ENCODE results near the gene C19orf12. TPM values are rescaled to one million over a fixed set of nuclear protein-coding genes. Genes with fewer than 3 reads are reported as not detected.
"Not testable (repeated sequence)": the region's sequence is repeated elsewhere in the genome, so short reads cannot be mapped to it uniquely, and the experiment has no call there.

Gene C19orf12
- total RNA-seq, 1 experiment from 2014 or later: 10.0 TPM

- ChIA-PET CTCF (interaction anchor here (0.5 to 2.3 kb wide), 3 partner anchors 9 to 57 kb away, joined by 3 to 6 read pairs (median 3); no protein-coding TSS in a partner anchor), RAD21 (ENCODE audit: low non-redundant PET in 1 of 2, low total read pairs in 2 of 2, uncharacterized antibody in 2 of 2, unreplicated experiment in 2 of 2) (no interaction called here), POLR2A (no interaction called here)
- Histone ChIP-seq H3K4me1 (ENCODE audit: control insufficient read depth in 1 of 2, insufficient read depth in 2 of 2, low read length in 2 of 2) (peaks cover 11 to 20% of the 10 kb centered on the region in 2 experiments), H3K79me2 (ENCODE audit: insufficient read depth, low read length) (peaks cover 13% of the 10 kb centered on the region; the same call in 1 of the 2 replicates), H2AFZ (ENCODE audit: low read depth, low read length, poor library complexity, severe bottlenecking) (no peak overlapping the region), H3K27me3 (ENCODE audit: insufficient read depth, low read length) (no peaks in the 10 kb centered on the region), H3K36me3 (ENCODE audit: control insufficient read depth in 1 of 2, insufficient read depth in 2 of 2, low read length in 2 of 2) (no peaks in the 10 kb centered on the region; a peak in 1 of 4 replicates), H3K4me2 (ENCODE audit: low read length) (no peak overlapping the region), H3K9me2 (ENCODE audit: insufficient read depth) (no peaks in the 10 kb centered on the region), H3K9ac (ENCODE audit: low read length) (no peak overlapping the region), H4K20me1 (ENCODE audit: insufficient read depth) (no peaks in the 10 kb centered on the region), H3K9me3 (ENCODE audit: control insufficient read depth in 1 of 2, insufficient read depth in 1 of 2, low read depth in 1 of 2, low read length in 2 of 2) (no peaks in the 10 kb centered on the region), H3K27ac (ENCODE audit: low read depth, low read length) (no peak overlapping the region), H3K4me3 (replicated peaks in 1 of 2; ENCODE audit: low read depth in 1 of 2, low read length in 2 of 2) (no peak overlapping the region)
- no peak for TF ChIP-seq CBX3 (IDR thresholded peaks at IDR 0.05; ENCODE audit: low read depth)
- no peak for TF ChIP-seq EGR1 (IDR thresholded peaks at IDR 0.05; ENCODE audit: low read depth)
- TF ChIP-seq SP1 (IDR thresholded peaks at IDR 0.05; ENCODE audit: low read depth): no peak
- peak in 2 of 3 experiments; percentile 12 to 26; a peak in 2 of 6 replicates for TF ChIP-seq CTCF (IDR thresholded peaks at IDR 0.05 in 2 of 3, conservative IDR thresholded peaks at IDR 0.05 in 1 of 3; ENCODE audit: borderline replicate concordance in 1 of 3, insufficient read depth in 1 of 3, low read depth in 2 of 3, low read length in 2 of 3)
- intact Hi-C loops (cut with micrococcal nuclease): no loop called here
- no TSS peak for BruUV-seq (replicated peaks)
- DNase-seq (ENCODE audit: low read depth, low spot score) (no peak), ATAC-seq (peak; percentile 55; the same call in 1 of the 2 replicates)
Observed at GRCh38 chr19:29671393-29672160, 43.5 kb downstream of the C19orf12 start.

GRCh38 chr19:29671026-29671392 lies 44.1 kb downstream of the C19orf12 start:
- CTCF ChIA-PET: interaction anchor here (0.5 to 2.3 kb wide), 3 partner anchors 8 to 56 kb away, joined by 3 to 6 read pairs (median 3); no protein-coding TSS in a partner anchor

More at GRCh38 chr19:29671026-29671392, 44.1 kb downstream of the C19orf12 start:
- H3K9ac ChIP-seq (ENCODE audit: low read length); H3K27me3 ChIP-seq (ENCODE audit: insufficient read depth, low read length); ATAC-seq; DNase-seq (ENCODE audit: low read depth, low spot score); H3K9me2 ChIP-seq (ENCODE audit: insufficient read depth); H3K9me3 ChIP-seq (ENCODE audit: control insufficient read depth in 1 of 2, insufficient read depth in 1 of 2, low read depth in 1 of 2, low read length in 2 of 2); H4K20me1 ChIP-seq (ENCODE audit: insufficient read depth); POLR2A ChIA-PET; H3K4me2 ChIP-seq (ENCODE audit: low read length); RAD21 ChIA-PET (ENCODE audit: low non-redundant PET in 1 of 2, low total read pairs in 2 of 2, uncharacterized antibody in 2 of 2, unreplicated experiment in 2 of 2); BruUV-seq (replicated peaks); H3K27ac ChIP-seq (ENCODE audit: low read depth, low read length); H3K4me3 ChIP-seq (replicated peaks in 1 of 2; ENCODE audit: low read depth in 1 of 2, low read length in 2 of 2); H2AFZ ChIP-seq (ENCODE audit: low read depth, low read length, poor library complexity, severe bottlenecking); intact Hi-C loops (cut with micrococcal nuclease); H3K36me3 ChIP-seq (ENCODE audit: control insufficient read depth in 1 of 2, insufficient read depth in 2 of 2, low read length in 2 of 2): not testable (repeated sequence)
- peaks cover 16 to 25% of the 10 kb centered on the region in 2 experiments for H3K4me1 ChIP-seq (ENCODE audit: control insufficient read depth in 1 of 2, insufficient read depth in 2 of 2, low read length in 2 of 2)
- H3K79me2 ChIP-seq (ENCODE audit: insufficient read depth, low read length): peaks cover 13% of the 10 kb centered on the region; the same call in 1 of the 2 replicates

Measured in HCT116 (cell line).